Measurements from ENCODE around the gene NEU2.
"Not testable (repeated sequence)": the region's sequence is repeated elsewhere in the genome, so short reads cannot be mapped to it uniquely, and the experiment has no call there.

The NEU2 gene

GRCh38 chr2:233058717-233059546, 26.5 kb downstream of the NEU2 start:
- DNase-seq, result no peak

- no peak for DNase-seq
Measured at GRCh38 chr2:233059547-233059796, 27.0 kb downstream of the NEU2 start.

GRCh38 chr2:233059797-233060500, 27.5 kb downstream of the NEU2 start, which contains the start of gene INPP5D:
Gene INPP5D, plus strand, starts transcription at chr2:233060342. Its CDS starts 137 bp downstream, at chr2:233060479.
- no peak for DNase-seq

- no peak for DNase-seq
Measured at GRCh38 chr2:233060501-233060979, 28.1 kb downstream of the NEU2 start.

GRCh38 chr2:233060980-233061590, 28.6 kb downstream of the NEU2 start:
- no peak for DNase-seq

GRCh38 chr2:233061591-233062450, 29.3 kb downstream of the NEU2 start:
- no peak for DNase-seq

- DNase-seq, result no peak
Measured at GRCh38 chr2:233062451-233062850, 30.0 kb downstream of the NEU2 start.

- DNase-seq, result no peak
Measured at GRCh38 chr2:233062946-233063268, 30.4 kb downstream of the NEU2 start.

GRCh38 chr2:233063269-233063975, 30.9 kb downstream of the NEU2 start:
- no peak for DNase-seq

- DNase-seq, result no peak
Measured at GRCh38 chr2:233063976-233064411, 31.5 kb downstream of the NEU2 start.

- DNase-seq, result no peak
Measured at GRCh38 chr2:233064530-233065199, 32.2 kb downstream of the NEU2 start.

- not testable (repeated sequence) for DNase-seq
Measured at GRCh38 chr2:233065200-233065589, 32.7 kb downstream of the NEU2 start.

GRCh38 chr2:233065954-233066470, 33.5 kb downstream of the NEU2 start:
- DNase-seq, result no peak

- no peak for DNase-seq
Measured at GRCh38 chr2:233068762-233069418, 36.4 kb downstream of the NEU2 start.

- DNase-seq, result no peak
Measured at GRCh38 chr2:233072838-233073237, 40.4 kb downstream of the NEU2 start.

- DNase-seq, result no peak
Measured at GRCh38 chr2:233074106-233074505, 41.6 kb downstream of the NEU2 start.

GRCh38 chr2:233075141-233075965, 42.9 kb downstream of the NEU2 start:
- DNase-seq, result no peak

GRCh38 chr2:233075966-233076339, 43.5 kb downstream of the NEU2 start:
- DNase-seq, result no peak

GRCh38 chr2:233076749-233077148, 44.3 kb downstream of the NEU2 start:
- no peak for DNase-seq

GRCh38 chr2:233079473-233079877, 47.0 kb downstream of the NEU2 start:
- no peak for DNase-seq

Data from DMS 273 treated with DMSO at 0.1 percent for 48 hours (cell line).